Mucosa of rectum (tissue), 2 donors: ENCODE data around the gene ADAMTS16.

Source experiments
- H3K27ac ChIP-seq, 2 donors: one replicate each; pipeline ENCODE4 v1.7.0; 2013; ENCODE audit warnings: inconsistent platforms in 2 of 2, low read depth in 2 of 2, low read length in 2 of 2
- H3K27me3 ChIP-seq, 2 donors: one replicate each; pipeline ENCODE4 v1.7.0; 2013; ENCODE audit warnings: low read length in 2 of 2; ENCODE audit not compliant: control insufficient read depth in 2 of 2, insufficient read depth in 2 of 2
- H3K36me3 ChIP-seq, 2 donors: one replicate each; pipeline ENCODE4 v1.7.0; 2013; ENCODE audit warnings: low read length in 2 of 2; ENCODE audit not compliant: control insufficient read depth in 2 of 2, insufficient read depth in 2 of 2
- H3K4me1 ChIP-seq, 2 donors: one replicate each; pipeline ENCODE4 v1.7.0; 2013; ENCODE audit warnings: low read length in 2 of 2, mild to moderate bottlenecking in 1 of 2; ENCODE audit not compliant: control insufficient read depth in 2 of 2, insufficient read depth in 2 of 2
- H3K4me3 ChIP-seq, 2 donors: one replicate each; pipeline ENCODE4 v1.7.0; 2013; ENCODE audit warnings: low read length in 2 of 2
- H3K9ac ChIP-seq, 2 donors: one replicate each; pipeline ENCODE4 v1.7.0; 2013; ENCODE audit warnings: low read length in 2 of 2, low read depth in 1 of 2, mild to moderate bottlenecking in 1 of 2
- H3K9me3 ChIP-seq, 2 donors: one replicate each; pipeline ENCODE4 v1.7.0; 2013; ENCODE audit warnings: low read length in 2 of 2; ENCODE audit not compliant: control insufficient read depth in 2 of 2
- donor health status: healthy.
- donor health status: Normal muscosa, but diverticular disease.

Gene ADAMTS16

DNA sequence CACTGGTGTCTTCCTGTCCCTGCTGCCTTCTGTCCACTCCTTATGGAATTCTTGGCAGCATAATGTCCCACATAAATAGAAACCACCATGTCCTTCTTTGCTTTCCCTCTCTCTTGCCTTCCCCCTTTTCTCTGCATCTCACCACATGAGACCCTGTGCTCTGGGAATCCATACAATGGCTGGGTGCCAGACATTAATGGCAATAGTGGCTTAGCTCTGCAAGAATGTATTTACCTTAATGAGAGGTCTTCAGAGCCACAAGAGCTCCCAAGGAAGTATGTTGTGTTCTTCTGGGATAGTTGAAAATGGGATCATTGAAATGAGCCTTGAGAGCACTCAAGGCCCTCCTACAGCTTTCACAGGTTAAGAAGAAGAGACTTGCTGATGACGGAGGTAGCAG is 58.7 kb downstream of the ADAMTS16 start:
- Histone ChIP-seq H3K9me3 (no peaks in the 10 kb centered on the region), H3K27ac (no peak overlapping the region), H3K4me1 (no peaks in the 10 kb centered on the region), H3K36me3 (no peaks in the 10 kb centered on the region), H3K27me3 (no peaks in the 10 kb centered on the region), H3K4me3 (no peak overlapping the region), H3K9ac (no peak overlapping the region)

DNA sequence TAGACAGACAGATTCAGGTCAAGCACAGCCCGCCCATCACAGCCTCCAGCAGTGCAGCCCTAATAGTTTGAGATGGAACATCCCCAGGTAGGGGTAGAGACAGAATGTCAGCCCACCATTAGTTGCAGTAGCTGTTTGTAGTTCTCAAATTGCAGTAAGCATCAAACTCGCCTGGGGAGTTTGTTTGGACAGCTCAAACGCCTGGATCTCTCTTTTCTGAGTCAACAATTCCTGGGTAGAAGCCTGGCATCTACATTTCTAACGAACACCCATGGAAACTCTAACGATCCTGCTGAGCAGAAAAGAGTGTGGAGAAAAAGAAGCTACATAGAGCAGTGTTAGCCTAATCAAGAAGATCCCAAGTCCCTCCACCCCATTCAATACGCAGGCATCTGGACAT is 59.4 kb downstream of the ADAMTS16 start:
- H3K36me3 ChIP-seq = no peaks in the 10 kb centered on the region
- H3K9ac ChIP-seq = no peak overlapping the region
- H3K27ac ChIP-seq = no peak overlapping the region
- H3K9me3 ChIP-seq = no peaks in the 10 kb centered on the region
- no peaks in the 10 kb centered on the region for H3K27me3 ChIP-seq
- H3K4me3 ChIP-seq = no peak overlapping the region
- no peaks in the 10 kb centered on the region for H3K4me1 ChIP-seq

DNA sequence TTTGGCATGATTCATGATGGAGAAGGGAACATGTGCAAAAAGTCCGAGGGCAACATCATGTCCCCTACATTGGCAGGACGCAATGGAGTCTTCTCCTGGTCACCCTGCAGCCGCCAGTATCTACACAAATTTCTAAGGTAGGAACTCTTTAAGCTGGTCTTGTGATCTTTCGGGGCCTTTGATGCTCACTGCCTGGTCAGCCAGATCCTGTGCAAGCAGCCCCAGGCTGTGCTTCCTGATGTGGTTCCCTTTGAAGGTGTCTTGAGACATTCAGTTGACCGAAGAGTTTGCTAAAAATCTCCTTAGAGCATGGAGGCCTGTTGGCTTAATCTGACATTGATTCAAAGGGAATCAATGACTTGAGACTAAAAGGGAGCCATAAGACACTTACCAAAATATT is 60.0 kb downstream of the ADAMTS16 start:
- no peaks in the 10 kb centered on the region for H3K4me1 ChIP-seq
- H3K9me3 ChIP-seq = no peaks in the 10 kb centered on the region
- H3K27me3 ChIP-seq = no peaks in the 10 kb centered on the region
- H3K27ac ChIP-seq = no peak overlapping the region
- H3K36me3 ChIP-seq = no peaks in the 10 kb centered on the region
- no peak overlapping the region for H3K4me3 ChIP-seq
- H3K9ac ChIP-seq = no peak overlapping the region

DNA sequence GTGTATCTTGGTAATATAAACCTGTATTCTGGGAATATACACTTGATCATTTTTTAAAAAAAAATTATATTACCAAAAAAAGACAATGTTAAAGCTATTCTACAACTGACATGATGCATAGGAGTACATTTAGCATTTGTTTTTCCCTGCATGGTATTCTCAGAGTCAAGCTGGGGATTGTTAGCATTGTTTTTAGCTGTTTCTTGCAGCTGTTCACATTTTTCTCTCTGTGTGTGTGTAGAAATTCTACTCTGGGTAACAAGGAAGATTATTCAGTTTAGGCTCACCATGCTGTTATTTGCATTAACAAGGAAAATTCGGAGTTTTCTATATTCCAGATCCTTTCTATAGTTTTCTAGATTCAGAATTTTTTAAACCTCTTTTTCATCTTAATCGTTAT is 62.2 kb downstream of the ADAMTS16 start:
- H3K4me1 ChIP-seq = no peaks in the 10 kb centered on the region
- H3K9ac ChIP-seq = no peak overlapping the region
- no peaks in the 10 kb centered on the region for H3K36me3 ChIP-seq
- H3K4me3 ChIP-seq = no peak overlapping the region
- H3K9me3 ChIP-seq = no peaks in the 10 kb centered on the region
- H3K27ac ChIP-seq = no peak overlapping the region
- H3K27me3 ChIP-seq = no peaks in the 10 kb centered on the region

DNA sequence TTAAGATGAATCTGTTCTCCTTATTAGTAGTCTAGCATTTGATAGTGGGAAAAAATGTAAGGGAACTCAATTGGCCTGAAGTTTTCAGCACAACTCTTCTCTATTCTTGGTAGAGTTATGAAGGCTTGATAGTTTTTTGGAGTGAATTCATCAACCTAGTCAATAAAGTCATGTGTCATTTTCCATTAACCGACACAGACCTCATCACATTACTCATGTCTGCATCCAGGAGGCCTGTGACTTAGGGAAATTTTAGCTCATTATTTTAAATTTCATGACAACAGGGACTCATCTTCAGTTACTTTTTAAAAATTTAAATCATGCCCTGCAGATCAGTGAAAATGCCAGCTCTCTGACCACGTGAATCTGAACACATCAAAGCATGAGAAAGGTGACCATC is 63.3 kb downstream of the ADAMTS16 start:
- Histone ChIP-seq H3K4me3 (no peak overlapping the region), H3K4me1 (no peaks in the 10 kb centered on the region), H3K9me3 (no peaks in the 10 kb centered on the region), H3K27ac (no peak overlapping the region), H3K27me3 (no peaks in the 10 kb centered on the region), H3K9ac (no peak overlapping the region), H3K36me3 (no peaks in the 10 kb centered on the region)

DNA sequence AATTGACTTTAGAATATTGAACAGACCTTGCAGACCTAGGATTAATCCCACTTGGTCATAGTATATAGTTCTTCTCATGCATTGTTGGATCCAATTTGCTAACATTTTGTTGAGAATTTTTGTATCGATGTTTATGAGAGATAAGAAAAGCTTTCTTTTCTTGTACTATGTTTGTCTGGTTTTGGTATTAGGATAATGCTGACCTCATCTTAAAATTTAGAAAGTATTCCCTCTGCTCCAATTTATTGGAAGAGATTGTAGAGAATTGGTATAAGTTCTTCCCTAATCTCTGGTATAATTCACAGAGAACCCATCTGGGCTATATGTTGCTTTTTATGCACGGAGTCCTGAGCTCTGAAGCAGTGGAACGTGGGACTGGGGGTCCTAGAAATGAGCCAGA is 67.7 kb downstream of the ADAMTS16 start:
- H3K9me3 ChIP-seq = no peaks in the 10 kb centered on the region
- no peak overlapping the region for H3K9ac ChIP-seq
- H3K27me3 ChIP-seq = no peaks in the 10 kb centered on the region
- H3K27ac ChIP-seq = no peak overlapping the region
- no peak overlapping the region for H3K4me3 ChIP-seq
- no peaks in the 10 kb centered on the region for H3K36me3 ChIP-seq
- no peaks in the 10 kb centered on the region for H3K4me1 ChIP-seq

DNA sequence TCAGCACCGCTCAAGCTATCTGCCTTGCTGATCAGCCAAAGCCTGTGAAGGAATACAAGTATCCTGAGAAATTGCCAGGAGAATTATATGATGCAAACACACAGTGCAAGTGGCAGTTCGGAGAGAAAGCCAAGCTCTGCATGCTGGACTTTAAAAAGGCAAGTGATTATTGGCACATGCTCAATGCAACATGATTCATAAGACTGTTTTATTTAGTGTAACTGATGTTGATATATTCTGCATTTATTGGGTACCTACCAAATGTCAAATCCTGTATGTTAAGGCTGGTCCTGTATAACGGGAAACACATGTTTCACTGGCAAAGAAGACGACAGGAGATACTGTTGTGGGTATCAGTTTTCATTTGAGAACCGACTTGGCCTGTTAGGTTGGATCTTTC is 69.0 kb downstream of the ADAMTS16 start:
- Histone ChIP-seq H3K36me3 (no peaks in the 10 kb centered on the region), H3K4me3 (no peak overlapping the region), H3K9ac (no peak overlapping the region), H3K4me1 (no peaks in the 10 kb centered on the region), H3K27ac (no peak overlapping the region), H3K27me3 (no peaks in the 10 kb centered on the region), H3K9me3 (no peaks in the 10 kb centered on the region)

DNA sequence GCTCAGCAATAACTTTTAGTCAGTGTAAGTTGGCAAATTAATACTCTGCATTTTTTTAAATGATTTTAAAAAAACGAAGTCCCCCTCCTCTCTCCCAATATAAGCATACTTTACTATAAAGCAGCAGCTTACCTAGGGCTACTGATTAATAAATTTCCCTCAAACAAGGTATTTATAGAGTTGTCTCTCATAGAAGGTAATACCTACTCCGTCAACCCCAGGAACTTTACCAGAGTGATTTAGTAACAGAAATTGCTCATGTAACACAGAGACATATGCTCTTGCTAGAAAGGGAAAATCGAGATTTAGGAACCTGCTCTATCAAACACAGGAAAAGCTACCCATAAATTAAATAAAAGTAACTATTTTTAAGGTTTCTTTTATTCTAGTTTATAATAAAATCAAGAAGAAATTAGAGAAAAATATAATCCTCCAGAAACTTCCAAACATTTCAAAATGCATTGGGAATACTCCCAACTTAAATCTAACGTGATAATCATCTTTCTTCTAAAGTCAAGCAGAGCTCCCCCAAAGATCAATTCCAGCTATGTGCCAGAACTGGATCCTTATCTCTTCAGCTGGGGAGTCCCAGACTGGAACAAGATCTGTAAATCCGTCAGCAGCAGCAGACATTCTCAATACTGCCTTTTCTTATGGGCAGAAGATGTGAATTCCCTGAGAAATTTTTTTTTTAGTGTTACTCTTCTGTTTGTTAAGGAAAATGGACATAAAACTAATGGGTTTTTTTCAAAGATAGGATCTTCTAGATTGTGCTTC is 69.6 kb downstream of the ADAMTS16 start:
- no peak overlapping the region for H3K9ac ChIP-seq
- no peaks in the 10 kb centered on the region for H3K4me1 ChIP-seq
- no peak overlapping the region for H3K4me3 ChIP-seq
- H3K27ac ChIP-seq = no peak overlapping the region
- no peaks in the 10 kb centered on the region for H3K27me3 ChIP-seq
- H3K9me3 ChIP-seq = no peaks in the 10 kb centered on the region
- H3K36me3 ChIP-seq = no peaks in the 10 kb centered on the region

DNA sequence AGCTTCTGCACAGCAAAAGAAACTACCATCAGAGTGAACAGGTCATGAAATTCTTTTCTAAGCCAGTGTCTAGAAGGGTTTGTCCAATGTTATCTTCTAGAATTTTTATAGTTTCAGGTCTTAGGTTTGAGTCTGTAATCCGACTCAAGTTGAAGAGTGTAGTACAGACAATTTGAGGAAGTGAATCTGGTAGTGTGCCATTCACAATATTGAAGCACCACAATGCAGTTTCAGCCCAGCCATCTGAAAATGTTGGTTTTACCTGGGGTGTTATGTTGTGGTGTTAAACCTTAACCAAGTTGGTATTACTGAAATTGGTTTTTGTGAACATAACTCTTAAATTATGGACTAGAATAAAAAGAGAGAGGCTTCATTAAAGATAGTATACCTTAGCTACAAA is 77.2 kb downstream of the ADAMTS16 start:
- no peak overlapping the region for H3K9ac ChIP-seq
- H3K9me3 ChIP-seq = no peaks in the 10 kb centered on the region
- H3K27me3 ChIP-seq = no peaks in the 10 kb centered on the region
- H3K4me3 ChIP-seq = no peak overlapping the region
- no peaks in the 10 kb centered on the region for H3K36me3 ChIP-seq
- H3K4me1 ChIP-seq = no peaks in the 10 kb centered on the region
- no peak overlapping the region for H3K27ac ChIP-seq

DNA sequence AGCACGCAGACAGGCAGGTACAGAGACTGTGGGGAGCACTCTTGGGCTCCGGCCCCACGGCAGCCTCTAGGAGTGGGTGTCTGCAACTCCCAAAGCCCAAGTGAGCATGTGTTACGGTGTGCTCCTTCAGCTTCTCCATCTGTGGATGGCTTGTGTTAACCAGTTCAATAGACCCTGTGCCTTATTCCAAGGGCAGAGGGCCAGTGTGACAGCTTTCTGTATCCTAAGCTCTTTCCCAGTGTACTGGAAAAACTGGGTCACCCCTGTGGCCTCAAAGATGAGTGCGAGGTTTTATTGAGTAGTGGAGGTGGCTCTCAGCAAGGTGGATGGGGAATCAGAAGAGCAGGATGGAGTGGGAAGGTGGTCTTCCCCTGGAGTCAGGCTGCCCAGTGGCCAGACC is 78.3 kb downstream of the ADAMTS16 start:
- no peaks in the 10 kb centered on the region for H3K9me3 ChIP-seq
- no peak overlapping the region for H3K4me3 ChIP-seq
- H3K27ac ChIP-seq = no peak overlapping the region
- no peak overlapping the region for H3K9ac ChIP-seq
- no peaks in the 10 kb centered on the region for H3K27me3 ChIP-seq
- no peaks in the 10 kb centered on the region for H3K36me3 ChIP-seq
- no peaks in the 10 kb centered on the region for H3K4me1 ChIP-seq

DNA sequence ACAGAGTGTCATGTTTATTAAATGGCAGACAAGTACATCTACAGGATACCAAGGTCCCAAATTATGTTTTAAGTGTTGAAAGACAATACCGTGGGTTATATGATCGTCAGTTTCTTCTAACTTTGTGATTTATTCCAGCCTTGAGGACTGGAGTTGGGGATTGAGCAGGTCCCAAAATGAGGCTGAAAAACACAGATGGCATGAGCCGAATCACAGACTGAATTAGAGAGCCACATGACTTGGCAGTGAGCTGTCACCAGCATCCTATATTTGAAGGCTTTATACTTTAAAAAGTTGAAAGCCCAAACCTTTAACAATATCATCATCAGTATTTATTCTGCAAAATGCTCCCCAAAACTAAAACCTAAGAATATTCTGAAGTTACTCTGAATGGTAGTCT is 79.4 kb downstream of the ADAMTS16 start:
- H3K4me1 ChIP-seq = no peaks in the 10 kb centered on the region
- no peak overlapping the region for H3K4me3 ChIP-seq
- H3K9ac ChIP-seq = no peak overlapping the region
- no peak overlapping the region for H3K27ac ChIP-seq
- no peaks in the 10 kb centered on the region for H3K27me3 ChIP-seq
- no peaks in the 10 kb centered on the region for H3K9me3 ChIP-seq
- no peaks in the 10 kb centered on the region for H3K36me3 ChIP-seq
